Natural killer cell treated with Interleukin-12 subunit alpha and Interleukin-12 subunit beta and Interleukin-15 and Interleukin-18, amount 100 ng/mL, for 72 hours (primary cell): Measurements from ENCODE around the gene UBE2S. TPM values are rescaled to one million over a fixed set of nuclear protein-coding genes. Genes with fewer than 3 reads are reported as not detected.

Experiments used
- ATAC-seq, 2 donors: fragments of 150-1000 bp; cut with Tn5 transposase in 1 of 2; sonication (Bioruptor Pico), chemical (Tn5 transposase) in 1 of 2; 2 replicates each; pipeline ENCODE4 v1.10.0; 2021
- DNase-seq: peaks from one replicate; pipeline ENCODE4 v3.0.0; 2022; ENCODE audit warnings: low spot score
- H3K27ac Mint-ChIP-seq, 2 donors: 1 replicate in 1 of 2; 2 replicates in 1 of 2; pipeline ENCODE4 v1.8.0; 2022; ENCODE audit warnings: mixed read lengths in 2 of 2, mild to moderate bottlenecking in 1 of 2, moderate library complexity in 1 of 2
- H3K27me3 Mint-ChIP-seq, 2 donors: 1 replicate in 1 of 2; 2 replicates in 1 of 2; pipeline ENCODE4 v1.8.0; 2022; ENCODE audit warnings: mixed read lengths in 2 of 2
- H3K36me3 Mint-ChIP-seq: one replicate; pipeline ENCODE4 v1.8.0; 2022; ENCODE audit warnings: mixed read lengths
- H3K4me1 Mint-ChIP-seq, 2 donors: 1 replicate in 1 of 2; 2 replicates in 1 of 2; pipeline ENCODE4 v1.8.0; 2022; ENCODE audit warnings: low read depth in 2 of 2, mixed read lengths in 2 of 2, mild to moderate bottlenecking in 1 of 2
- H3K4me3 Mint-ChIP-seq: one replicate; pipeline ENCODE4 v1.8.0; 2022; ENCODE audit warnings: mixed read lengths
- H3K9me3 Mint-ChIP-seq: 2 replicates; pipeline ENCODE4 v1.8.0; 2022; ENCODE audit warnings: mixed read lengths
- total RNA-seq, 2 donors: library from RNA; stranded (reverse); gene quantifications; one replicate each; pipeline ENCODE4 v1.2.3, GENCODE V29; 2022

Gene UBE2S
- total RNA-seq, 2 donors from 2014 or later = 247 to 423 TPM

- peak overlapping the region in 1 of 2 donors; percentile 24 for H3K27ac Mint-ChIP-seq
- H3K4me1 Mint-ChIP-seq = peaks cover 10 to 24% of the 10 kb centered on the region in 2 donors
- ATAC-seq (no peak), DNase-seq (no peak)
- H3K27me3 Mint-ChIP-seq = peaks cover 22 to 28% of the 10 kb centered on the region in 2 donors
- no peak overlapping the region for H3K4me3 Mint-ChIP-seq
- H3K36me3 Mint-ChIP-seq = no peaks in the 10 kb centered on the region
- H3K9me3 Mint-ChIP-seq = no peaks in the 10 kb centered on the region
These were observed 55.5 kb downstream of the UBE2S start for GRCh38 chr19:55352040-55352439.

- H3K4me3 Mint-ChIP-seq = no peak overlapping the region
- H3K36me3 Mint-ChIP-seq = no peaks in the 10 kb centered on the region
- peak overlapping the region in 1 of 2 donors; percentile 24 for H3K27ac Mint-ChIP-seq
- DNase-seq (no peak), ATAC-seq (no peak)
- H3K4me1 Mint-ChIP-seq = peaks cover 10 to 24% of the 10 kb centered on the region in 2 donors
- H3K9me3 Mint-ChIP-seq = no peaks in the 10 kb centered on the region
- H3K27me3 Mint-ChIP-seq = peaks cover 21 to 26% of the 10 kb centered on the region in 2 donors
These were observed 56.8 kb downstream of the UBE2S start for GRCh38 chr19:55350620-55351315.

Other genes with a start within 250 kb of the UBE2S start
- gene DNAAF3, start 241.2 kb downstream of the UBE2S start, total RNA-seq = not detected
- not detected for gene SYT5, start 227.5 kb downstream of the UBE2S start, total RNA-seq
- gene PTPRH, start 198.3 kb downstream of the UBE2S start, total RNA-seq = under 1 TPM in 1 of 2 donors, not detected in 1; 0.11 TPM
- gene TMEM86B, start 179.0 kb downstream of the UBE2S start, total RNA-seq = 10 to 100 TPM in 1 of 2 donors, 1 to 10 TPM in 1; 8.3 to 31.6 TPM
- gene PPP6R1, start 148.8 kb downstream of the UBE2S start, total RNA-seq = 100 to 1,000 TPM; 260 to 492 TPM
- gene HSPBP1, start 127.7 kb downstream of the UBE2S start, total RNA-seq = 10 to 100 TPM; 38.2 to 53.1 TPM
- gene BRSK1, start 123.8 kb downstream of the UBE2S start, total RNA-seq = 10 to 100 TPM; 11.9 to 15.7 TPM
- 1 to 10 TPM in 1 of 2 donors, under 1 TPM in 1; 0.67 to 2.7 TPM for gene TMEM150B, start 82.4 kb downstream of the UBE2S start, total RNA-seq
- gene KMT5C, start 67.9 kb downstream of the UBE2S start, total RNA-seq = 10 to 100 TPM in 1 of 2 donors, 1 to 10 TPM in 1; 9.7 to 22.1 TPM
- not detected for gene COX6B2, start 53.1 kb downstream of the UBE2S start, total RNA-seq
- gene GARIN5B, start 44.5 kb downstream of the UBE2S start, total RNA-seq = not detected
- under 1 TPM in 1 of 2 donors, not detected in 1; 0.78 TPM for gene IL11, start 37.3 kb downstream of the UBE2S start, total RNA-seq
- not detected for gene TMEM190, start 31.0 kb downstream of the UBE2S start, total RNA-seq
- 1 to 10 TPM; 5.2 to 8.3 TPM for gene TMEM238, start 23.5 kb downstream of the UBE2S start, total RNA-seq
- 1,000 to 10,000 TPM; 1,106 to 1,518 TPM for gene RPL28, start 21.9 kb downstream of the UBE2S start, total RNA-seq
- not detected for gene SHISA7, start 35.5 kb upstream of the UBE2S start, total RNA-seq
- gene ISOC2, start 53.9 kb upstream of the UBE2S start, total RNA-seq = 10 to 100 TPM; 25.6 to 45.1 TPM
- not detected for gene C19orf85, start 57.0 kb upstream of the UBE2S start, total RNA-seq
- gene ZNF628, start 68.8 kb upstream of the UBE2S start, total RNA-seq = 10 to 100 TPM in 1 of 2 donors, 1 to 10 TPM in 1; 8.0 to 12.3 TPM
- 10 to 100 TPM in 1 of 2 donors, 1 to 10 TPM in 1; 6.1 to 14.0 TPM for gene NAT14, start 77.4 kb upstream of the UBE2S start, total RNA-seq
- gene SSC5D, start 80.6 kb upstream of the UBE2S start, total RNA-seq = under 1 TPM in 1 of 2 donors, not detected in 1; 0.50 TPM
- gene SBK2, start 129.3 kb upstream of the UBE2S start, total RNA-seq = not detected
- not detected for gene SBK3, start 137.8 kb upstream of the UBE2S start, total RNA-seq
- 10 to 100 TPM in 1 of 2 donors, 1 to 10 TPM in 1; 6.5 to 10.2 TPM for gene ZNF579, start 173.1 kb upstream of the UBE2S start, total RNA-seq
- gene FIZ1, start 191.7 kb upstream of the UBE2S start, total RNA-seq = 10 to 100 TPM; 11.8 to 15.8 TPM
- gene ZNF524, start 192.5 kb upstream of the UBE2S start, total RNA-seq = 10 to 100 TPM; 10.6 to 14.7 TPM
- gene ZNF865, start 197.9 kb upstream of the UBE2S start, total RNA-seq = 10 to 100 TPM; 15.4 to 20.7 TPM
- 1 to 10 TPM; 2.6 to 4.5 TPM for gene ZNF784, start 216.8 kb upstream of the UBE2S start, total RNA-seq
- 10 to 100 TPM; 35.7 to 39.5 TPM for gene ZNF580, start 233.2 kb upstream of the UBE2S start, total RNA-seq
- gene ZNF581, start 235.9 kb upstream of the UBE2S start, total RNA-seq = 10 to 100 TPM; 15.1 to 27.6 TPM
- gene CCDC106, start 240.4 kb upstream of the UBE2S start, total RNA-seq = 1 to 10 TPM; 1.9 to 3.3 TPM
- 100 to 1,000 TPM; 266 to 434 TPM for gene U2AF2, start 247.2 kb upstream of the UBE2S start, total RNA-seq